NCI-H2029 (cell line): ENCODE measurements around the gene PLA2G2A.
"Not testable (repeated sequence)": the region's sequence is repeated elsewhere in the genome, so short reads cannot be mapped to it uniquely, and the experiment has no call there.

ENCODE experiments used
- DNase-seq: peaks from one replicate; lab custom pipeline; 2025; lab: John Stamatoyannopoulos, UW

Gene PLA2G2A

GRCh38 chr1:19973616-19974015 is 5.8 kb downstream of the PLA2G2A start:
- no peak for DNase-seq

DNA sequence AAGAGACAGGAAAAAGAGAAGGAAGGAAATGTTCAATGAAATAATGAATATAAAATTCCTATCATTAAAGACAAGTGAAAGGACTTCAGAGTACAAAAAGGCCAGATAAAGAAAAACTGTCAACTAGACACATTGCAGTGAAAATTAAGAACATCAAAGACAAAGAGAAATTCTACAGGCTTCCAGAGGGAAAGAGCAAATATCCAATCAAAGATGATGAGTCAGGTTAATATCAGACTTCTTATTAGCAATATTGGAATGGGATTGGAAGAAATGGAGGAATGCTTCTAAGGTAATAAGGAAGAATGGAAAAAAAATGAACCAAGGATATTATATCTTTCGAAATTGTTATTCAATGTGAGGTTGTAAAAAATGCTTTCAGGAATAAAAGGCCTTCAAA is 7.8 kb downstream of the PLA2G2A start:
- DNase-seq: no peak

DNA sequence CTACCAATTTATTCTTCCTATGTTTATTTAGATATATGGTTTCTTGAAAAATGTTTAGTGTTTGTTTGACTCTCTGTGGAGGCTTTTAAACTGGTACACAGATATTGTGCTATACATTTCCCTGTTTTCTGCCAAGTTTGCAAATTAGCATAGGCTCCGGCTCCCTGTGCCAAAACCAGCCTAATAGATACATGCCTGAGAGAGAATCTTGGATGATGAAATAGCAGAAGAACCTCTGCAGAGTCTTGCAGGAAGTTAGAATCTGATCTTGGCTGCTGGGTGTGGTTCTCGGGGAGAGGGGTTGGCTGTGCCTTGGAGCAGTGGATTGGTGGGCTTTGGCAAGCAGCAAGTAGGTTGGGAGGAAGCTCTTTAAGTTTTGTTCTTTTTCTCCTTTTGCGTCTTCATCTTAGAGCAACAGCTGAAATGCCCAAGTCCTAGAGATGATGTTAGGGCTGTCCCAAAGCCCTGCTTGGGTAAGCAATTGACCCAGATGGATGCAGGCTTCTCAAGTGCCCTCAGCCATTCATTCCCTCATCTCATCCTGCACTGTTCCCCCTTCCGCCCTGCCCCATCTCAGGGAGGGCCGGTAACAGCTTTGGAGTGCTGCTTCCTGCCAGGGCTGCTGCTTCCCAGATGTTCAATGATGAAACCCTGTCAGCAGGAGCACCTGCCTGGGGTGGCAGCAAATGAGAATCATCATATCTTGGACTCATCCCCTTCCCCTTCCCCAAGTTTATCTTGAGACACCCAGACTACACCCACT is 9.3 kb downstream of the PLA2G2A start:
- DNase-seq: no peak

DNA sequence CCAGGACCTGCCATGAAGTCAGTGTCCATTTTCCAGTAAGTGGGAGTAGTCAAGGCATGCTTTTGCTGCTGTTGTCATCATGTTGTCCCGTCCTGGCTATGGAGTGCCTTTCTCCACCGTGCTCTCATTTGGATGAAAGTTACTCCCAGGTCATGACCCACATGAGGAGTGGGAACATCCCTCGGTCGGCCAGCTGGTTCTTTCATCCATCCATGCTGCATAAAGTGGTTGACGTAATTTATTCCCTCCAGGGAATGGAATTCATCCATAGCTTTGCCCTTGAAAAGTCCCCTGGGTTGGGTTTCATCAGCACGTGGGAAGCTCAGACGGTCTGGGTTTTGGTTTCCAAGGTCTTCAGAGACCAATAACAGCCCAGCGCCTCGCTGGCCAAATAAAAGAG is 11.6 kb downstream of the PLA2G2A start:
- DNase-seq: no peak

DNA sequence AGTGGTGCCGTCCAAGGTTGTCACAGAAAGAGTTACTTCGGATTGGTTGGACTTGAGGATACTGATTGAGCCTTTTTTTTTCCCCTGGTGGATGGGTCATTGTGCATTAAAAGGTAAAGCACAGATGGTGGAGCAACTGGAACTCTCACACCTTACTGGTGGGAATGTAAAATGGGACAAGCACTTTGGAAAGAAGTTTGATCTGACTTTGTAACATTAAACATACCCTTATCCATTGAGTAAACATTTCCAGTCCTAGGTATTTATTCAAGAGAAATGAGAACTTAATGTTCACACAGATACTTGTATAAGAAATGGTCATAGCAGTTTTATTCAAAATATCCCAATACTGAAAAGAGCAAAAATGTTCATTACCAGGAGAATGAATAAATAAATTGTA is 14.9 kb downstream of the PLA2G2A start:
- no peak for DNase-seq

DNA sequence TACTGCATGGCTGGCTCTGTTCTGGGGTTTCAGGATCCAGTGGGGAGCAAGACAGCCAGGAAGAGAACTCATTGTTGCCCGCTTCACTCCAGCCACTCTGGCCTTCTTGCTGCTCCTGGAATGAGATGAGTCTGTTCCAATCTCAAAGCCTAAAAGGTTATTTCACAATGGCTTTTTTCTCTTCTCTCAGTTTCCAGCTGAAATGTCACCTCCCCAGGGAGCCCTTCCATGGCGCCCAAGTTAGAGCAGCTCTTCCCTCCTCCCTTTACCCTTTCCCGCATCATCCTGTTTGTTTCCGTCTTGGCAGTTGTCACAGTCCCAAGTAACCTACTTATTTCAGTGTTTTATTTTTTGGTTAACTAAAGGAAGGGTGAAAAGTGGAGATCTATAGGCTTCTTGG is 15.8 kb downstream of the PLA2G2A start:
- DNase-seq: no peak

- DNase-seq: no peak
Measured at GRCh38 chr1:19960591-19960990, 18.8 kb downstream of the PLA2G2A start.

DNA sequence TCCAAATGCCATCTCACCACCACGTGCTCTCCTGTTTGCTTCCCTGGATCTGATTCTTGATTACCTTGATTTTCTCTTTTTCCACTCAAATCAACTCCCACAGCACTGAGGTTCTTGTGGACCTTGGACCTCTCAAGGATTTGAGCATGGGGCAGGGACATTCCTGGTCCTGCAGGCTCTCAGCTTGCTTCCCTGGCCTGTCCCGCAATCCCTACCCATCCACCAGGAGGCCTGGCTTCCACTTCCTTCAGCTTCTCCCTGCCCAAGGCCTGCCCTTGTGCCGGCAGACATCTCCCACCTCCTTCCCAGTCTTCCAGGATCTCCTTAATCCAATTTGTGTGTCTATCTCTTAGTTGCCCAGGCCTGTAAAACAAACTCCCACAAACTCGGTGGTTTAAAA is 21.6 kb downstream of the PLA2G2A start:
- no peak for DNase-seq

DNA sequence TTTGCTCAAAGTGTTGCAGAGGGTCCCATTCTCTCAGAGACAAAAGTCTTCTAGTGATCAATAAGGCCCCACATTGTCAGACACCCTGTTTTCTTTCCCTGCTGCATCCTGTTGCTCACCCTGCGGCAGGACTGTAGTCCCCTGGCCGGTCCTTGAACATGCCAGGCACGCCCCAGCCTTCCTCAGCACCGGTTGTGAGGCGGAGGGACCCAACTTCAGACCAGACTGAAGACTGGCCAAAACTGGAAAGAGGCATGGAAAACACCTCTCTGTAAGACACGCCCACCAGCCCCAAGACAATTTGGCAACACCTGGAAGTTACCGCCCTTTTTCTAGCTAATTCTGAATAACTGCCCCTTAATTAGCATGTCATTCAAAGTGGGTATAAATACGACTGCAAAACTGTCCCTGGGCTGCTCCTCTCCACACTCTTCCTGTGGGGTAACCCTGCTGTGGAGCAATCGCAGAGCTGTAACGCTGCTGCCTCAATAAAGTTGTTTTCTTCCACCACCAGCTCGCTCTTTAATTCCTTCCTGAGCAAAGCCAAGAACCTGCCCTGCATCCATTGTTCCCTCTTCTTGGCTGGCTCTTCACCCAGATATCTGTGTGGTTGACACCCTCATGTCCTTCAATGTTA is 23.8 kb downstream of the PLA2G2A start:
- DNase-seq: no peak

DNA sequence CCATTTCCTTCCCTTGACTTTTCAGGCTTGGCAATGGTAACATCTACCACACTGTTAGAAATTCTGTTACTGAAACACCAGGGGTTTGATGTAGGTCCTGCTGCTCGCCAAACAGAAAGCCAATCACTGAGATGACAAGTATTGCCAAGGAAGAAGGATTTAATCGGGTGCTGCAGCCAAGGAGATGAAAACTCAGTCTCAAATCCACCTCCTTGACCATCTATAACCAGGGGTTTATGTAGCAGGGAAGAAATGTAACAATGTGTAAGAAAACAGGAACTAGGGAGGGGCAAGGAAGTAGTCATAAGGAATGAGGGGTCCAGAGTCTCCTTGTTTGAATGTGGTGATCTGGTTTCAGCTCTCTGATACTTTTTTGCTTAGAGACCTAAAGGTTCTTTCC is 25.4 kb downstream of the PLA2G2A start:
- DNase-seq: no peak

DNA sequence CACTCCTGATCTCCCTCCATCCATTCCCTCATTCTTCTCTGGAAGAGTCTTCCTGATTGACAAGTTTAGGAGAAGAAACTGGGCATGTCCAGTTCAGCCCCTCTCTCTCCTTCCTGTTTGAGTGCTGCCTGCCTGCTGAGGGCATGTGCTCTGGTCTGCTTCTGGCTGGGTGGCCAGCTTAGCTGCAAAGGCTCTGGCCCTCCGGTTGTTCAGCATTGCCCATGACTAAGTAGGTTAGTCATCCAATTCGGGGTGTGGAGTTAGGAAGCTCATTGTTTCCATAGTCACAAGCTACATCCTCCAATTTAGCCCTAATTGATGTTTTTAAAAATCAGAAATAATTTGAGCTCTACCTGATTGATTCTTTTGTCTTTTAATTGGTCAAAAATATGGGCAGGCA is 30.4 kb downstream of the PLA2G2A start:
- no peak for DNase-seq

GRCh38 chr1:19946971-19947370 is 32.4 kb downstream of the PLA2G2A start:
- DNase-seq: no peak

- DNase-seq: no peak
Measured at GRCh38 chr1:19946331-19946751, 33.1 kb downstream of the PLA2G2A start.

DNA sequence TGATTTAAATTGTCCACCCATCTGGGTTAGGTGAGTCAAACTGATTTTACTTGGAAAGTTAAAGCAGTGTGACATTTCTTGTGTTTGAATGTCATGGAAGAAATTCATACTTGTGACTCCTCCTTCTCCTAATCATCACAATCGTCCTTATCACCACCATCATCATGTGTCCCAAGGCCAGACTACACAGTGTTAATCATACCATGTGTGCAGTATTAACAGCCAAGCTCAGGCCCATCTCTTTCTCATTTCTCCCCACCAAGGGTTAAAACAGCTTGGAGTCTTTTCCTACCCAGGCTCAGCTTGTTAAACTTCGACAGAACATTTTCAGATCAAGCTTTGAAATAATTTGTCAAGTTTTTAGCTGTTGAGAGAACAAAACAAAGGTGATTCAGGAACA is 33.5 kb downstream of the PLA2G2A start:
- DNase-seq: no peak

GRCh38 chr1:19942657-19943056 is 36.8 kb downstream of the PLA2G2A start:
- no peak for DNase-seq

- DNase-seq: no peak
Measured at GRCh38 chr1:19942088-19942487, 37.3 kb downstream of the PLA2G2A start.

- no peak for DNase-seq
Measured at GRCh38 chr1:19941206-19941568, 38.2 kb downstream of the PLA2G2A start.

- DNase-seq: no peak
Measured at GRCh38 chr1:19940486-19941205, 38.8 kb downstream of the PLA2G2A start.

GRCh38 chr1:19938472-19938871 is 40.9 kb downstream of the PLA2G2A start:
- no peak for DNase-seq

DNA sequence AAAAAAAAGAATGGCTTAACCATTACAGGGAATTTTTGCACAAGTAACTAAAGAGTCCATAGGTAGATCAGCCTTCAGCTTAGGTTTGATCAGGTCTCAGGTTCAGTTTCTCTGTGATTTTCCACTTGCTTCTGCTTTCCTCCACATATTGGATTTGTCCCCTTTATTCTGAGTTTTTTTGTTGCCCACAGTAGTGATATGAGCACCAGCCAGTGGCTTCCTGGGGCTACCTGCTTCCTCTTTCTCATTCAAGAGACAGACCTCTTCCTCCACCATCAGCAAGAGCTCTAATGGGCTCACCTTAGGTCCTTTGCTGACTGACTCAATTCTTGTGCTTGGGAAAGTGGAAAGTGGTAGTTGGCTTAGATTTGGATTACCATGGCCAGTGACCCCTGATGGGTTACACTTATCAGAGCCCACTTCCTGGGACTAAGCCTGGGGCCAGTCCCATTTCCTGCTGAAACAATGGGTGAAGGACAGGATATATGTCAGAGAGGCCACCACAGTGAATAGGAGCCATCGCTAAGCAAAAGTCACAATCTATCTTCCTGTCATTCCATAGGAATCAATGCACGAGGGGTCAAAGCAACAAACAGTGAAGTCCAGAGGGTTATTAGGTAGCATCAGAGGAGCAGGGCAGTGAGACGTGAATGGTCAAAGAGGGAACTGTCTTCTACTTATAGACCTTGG is 43.2 kb downstream of the PLA2G2A start:
- DNase-seq: no peak

GRCh38 chr1:19934336-19934735 is 45.1 kb downstream of the PLA2G2A start:
- no peak for DNase-seq

- DNase-seq: no peak
Measured at GRCh38 chr1:19932866-19933265, 46.6 kb downstream of the PLA2G2A start.

- not testable (repeated sequence) for DNase-seq
Measured at GRCh38 chr1:19927130-19927421, 52.3 kb downstream of the PLA2G2A start.
